GM21367 (cell line): Measurements from ENCODE around the gene AMZ1.
"Not testable (repeated sequence)": the region's sequence is repeated elsewhere in the genome, so short reads cannot be mapped to it uniquely, and the experiment has no call there.

Experiments used
- ATAC-seq: cut with Tn5 transposase; IDR thresholded peaks from one replicate; pipeline ENCODE4 v1.9.1; 2021; ENCODE audit not compliant: unreplicated experiment

AMZ1 gene

GRCh38 chr7:2689343-2689847 is 1.4 kb downstream of the AMZ1 start:
- ATAC-seq = no peak

DNA sequence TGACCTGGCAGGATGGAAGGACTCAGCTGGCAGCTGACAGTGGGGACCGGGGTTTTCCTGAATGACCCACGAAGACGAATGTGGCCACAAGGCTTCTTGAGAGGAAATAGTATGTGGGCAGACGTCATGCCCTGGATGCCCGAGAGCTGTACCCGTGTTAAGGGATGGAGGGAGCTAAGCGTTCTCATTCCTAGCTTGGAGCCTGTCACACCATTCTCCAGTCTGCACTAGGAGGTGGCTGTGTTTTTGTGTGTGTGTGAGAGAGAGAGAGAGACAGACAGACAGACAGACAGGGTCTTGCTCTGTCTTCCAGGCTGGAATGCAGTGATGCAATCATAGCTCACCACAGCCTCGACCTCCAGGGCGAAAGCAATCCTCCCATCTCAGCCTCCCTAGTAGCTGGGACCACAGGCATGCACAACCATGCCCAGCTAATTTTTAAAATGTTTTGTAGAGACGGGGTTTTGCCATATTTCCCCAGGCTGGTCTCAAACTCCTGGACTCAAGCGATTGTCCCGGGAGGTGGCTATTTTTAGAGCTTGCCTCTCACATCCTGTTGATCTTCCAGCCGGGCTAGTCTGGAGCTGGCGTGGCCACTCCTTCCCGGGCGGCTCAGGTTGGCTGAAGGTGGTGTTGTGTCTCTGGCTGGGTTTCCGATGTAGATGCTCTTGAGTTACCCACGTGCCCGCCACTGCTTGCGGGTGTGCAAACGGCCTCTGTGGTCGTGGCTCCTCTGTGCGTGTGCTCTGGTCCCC is 2.1 kb downstream of the AMZ1 start:
- ATAC-seq = no peak

DNA sequence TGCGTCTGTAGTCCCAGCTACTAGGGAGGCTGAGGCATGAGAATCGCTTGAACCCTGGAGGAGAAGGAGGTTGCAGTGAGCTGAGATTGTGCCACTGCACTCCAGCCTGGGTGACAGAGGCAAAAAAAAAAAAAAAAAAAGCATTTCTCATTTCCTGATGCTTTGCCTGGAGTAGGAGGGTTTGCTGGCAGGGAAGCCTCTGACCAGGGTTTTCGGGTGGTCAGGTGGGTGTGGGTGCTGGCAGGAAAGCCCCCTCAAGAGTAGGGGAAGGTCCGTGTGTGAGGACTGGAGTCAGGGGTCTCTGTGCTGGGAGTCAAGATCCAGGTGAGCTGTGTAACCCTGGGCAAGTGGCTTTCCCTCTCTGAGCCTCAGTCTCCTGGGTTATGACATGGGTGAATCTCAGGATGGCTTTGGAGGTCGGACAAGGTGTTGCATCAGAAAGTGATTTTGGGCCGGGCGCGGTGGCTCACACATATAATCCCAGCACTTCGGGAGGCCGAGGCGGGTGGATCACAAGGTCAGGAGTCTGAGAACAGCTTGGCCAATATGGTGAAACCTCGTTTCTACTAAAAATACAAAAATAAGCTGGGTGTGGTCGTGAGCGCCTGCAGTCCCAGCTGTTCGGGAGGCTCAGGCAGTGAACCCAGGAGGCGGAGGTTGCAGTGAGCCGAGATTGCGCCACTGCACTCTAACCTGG is 3.2 kb downstream of the AMZ1 start:
- no peak for ATAC-seq

DNA sequence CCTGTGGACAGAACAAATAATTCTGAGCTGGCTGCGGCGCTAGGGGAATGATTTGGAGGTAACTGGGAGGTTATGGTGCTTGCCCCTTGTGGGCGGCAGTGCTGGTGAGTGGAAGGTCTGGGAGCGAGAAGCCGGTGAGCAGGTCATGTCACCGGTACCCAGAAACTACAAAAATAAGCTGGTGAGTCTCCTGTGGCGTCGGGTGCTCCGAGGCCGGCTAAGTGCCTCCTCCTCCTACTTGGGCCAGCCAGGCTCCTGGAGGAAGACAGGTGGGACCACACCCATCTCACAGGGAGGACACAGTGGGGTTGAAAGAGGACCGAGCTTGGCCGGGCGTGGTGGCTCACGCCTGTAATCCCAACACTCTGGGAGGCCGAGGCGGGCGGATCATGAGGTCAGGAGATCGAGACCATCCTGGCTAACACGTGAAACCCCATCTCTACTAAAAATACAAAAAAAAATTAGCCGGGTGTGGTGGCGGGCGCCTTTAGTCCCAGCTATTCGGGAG is 4.0 kb downstream of the AMZ1 start:
- ATAC-seq = not testable (repeated sequence)

- no peak for ATAC-seq
Measured at GRCh38 chr7:2692543-2692942, 4.5 kb downstream of the AMZ1 start.

DNA sequence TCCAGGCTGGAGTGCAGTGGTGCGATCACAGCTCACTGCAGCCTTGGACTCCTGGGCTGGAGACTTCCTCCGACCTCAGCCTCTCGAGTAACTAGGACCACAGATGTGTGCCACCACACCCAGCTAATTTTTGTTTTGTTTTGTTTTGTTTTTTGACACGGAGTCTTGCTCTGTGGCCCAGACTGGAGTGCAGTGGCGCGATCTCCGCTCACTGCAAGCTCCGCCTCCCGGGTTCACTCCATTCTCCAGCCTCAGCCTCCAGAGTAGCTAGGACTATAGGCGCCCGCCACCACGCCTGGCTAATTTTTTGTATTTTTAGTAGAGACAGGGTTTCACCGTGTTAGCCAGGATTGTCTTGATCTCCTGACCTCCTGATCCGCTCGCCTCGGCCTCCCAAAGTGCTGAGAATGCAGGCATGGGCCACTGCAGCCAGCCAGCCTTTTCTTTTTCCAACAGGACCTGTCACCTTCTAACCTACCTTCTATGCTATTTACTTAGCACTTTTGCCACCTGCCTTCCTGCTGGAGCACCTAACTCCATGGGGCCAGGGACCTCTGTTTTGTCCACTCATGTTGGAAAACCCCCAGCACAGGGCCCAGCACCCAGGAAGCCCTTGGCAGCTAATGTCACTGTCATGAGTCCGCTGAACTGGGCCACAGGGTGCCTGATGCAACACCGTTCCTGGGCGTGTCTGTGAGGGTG is 5.6 kb downstream of the AMZ1 start:
- not testable (repeated sequence) for ATAC-seq

DNA sequence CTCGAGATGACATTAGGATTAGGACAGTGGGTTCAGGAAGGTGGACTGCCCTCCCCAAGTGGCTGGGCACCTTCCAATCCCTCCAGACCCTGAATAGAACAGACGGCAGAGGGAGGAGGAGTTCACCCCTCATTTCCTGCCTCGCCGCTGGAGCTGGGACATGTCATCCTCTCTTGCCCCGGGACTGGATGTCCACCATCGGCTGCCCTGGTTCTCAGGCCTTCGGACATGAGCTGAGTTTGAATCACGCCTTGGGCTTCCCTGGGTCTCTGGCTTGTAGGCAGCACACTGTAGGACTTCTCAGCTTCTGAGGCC is 6.1 kb downstream of the AMZ1 start:
- ATAC-seq = not testable (repeated sequence)

DNA sequence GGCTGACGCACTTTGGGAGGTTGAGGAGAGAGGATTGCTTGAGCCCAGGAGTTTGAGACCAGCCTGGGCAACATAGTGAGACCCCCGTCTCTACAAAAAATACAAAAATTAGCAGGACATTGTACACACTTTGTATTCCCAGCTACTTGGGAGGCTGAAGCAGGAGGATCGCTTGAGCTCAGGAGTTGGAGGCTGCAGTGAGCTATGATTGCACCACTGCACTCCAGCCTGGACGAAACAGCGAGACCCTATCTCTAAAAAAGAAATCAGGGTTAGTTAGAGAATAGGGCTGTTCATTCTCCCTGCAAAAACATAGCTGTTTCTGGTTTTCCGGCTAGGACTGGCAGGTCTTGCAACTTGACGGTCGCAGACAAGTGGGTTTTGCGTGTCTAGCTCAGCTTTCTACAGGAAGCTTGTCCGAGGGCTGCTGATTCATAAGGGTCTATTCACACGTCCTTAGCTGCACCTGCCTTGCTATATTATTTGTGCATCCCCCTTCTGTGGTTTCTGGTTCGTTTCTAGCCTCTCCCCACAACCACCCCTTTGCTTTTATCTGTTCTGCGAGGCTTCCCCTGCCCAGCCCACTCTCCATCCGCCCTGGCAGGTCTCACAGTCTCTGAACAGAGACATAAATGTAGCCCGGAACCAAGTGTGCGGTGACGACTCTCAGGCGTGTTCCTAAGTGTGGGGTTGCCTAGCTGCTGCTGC is 10.7 kb downstream of the AMZ1 start:
- ATAC-seq = peak; percentile 86

DNA sequence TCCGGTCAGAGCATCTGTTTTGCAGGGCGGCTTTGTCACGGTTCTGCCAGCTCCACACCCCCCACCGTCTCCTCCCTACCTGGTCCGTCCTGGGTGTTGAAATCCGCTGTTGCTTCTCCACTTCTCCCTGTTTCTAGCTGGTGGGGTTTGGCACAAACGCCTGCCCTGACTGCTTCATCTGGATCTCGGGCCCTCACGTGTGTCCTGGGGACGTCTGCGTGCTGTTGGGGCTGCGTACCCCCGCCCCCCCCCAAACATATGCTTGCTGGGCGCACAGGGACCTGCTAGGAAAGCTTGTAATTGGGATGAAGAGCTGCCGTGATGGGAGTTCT is 11.3 kb downstream of the AMZ1 start:
- no peak for ATAC-seq

DNA sequence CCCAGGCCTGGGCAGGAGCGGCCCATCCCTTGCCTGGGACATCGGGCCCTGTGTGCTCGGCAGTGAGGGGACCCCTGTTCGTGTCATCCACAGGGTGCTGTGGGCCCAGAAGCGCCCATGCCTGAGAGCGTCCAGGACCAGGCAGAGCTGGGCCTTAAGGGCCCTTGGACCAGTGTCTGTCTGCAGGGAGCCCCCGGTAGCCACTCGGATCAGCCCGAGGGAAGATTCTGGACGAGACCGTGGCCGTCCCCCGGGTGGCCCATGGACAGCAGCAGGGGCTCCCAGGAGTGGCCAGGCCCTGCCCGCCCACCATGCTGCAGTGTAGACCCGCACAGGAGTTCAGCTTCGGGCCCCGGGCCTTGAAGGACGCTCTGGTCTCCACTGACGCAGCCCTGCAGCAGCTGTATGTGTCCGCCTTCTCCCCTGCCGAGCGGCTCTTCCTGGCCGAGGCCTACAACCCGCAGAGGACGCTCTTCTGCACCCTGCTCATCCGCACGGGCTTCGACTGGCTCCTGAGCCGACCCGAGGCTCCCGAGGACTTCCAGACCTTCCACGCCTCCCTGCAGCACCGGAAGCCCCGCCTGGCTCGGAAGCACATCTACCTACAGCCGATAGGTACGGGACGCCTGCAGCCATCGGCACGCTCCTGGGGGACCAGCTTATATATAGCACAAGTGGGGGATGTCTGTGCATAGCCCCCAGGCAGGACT is 12.3 kb downstream of the AMZ1 start:
- ATAC-seq = no peak

DNA sequence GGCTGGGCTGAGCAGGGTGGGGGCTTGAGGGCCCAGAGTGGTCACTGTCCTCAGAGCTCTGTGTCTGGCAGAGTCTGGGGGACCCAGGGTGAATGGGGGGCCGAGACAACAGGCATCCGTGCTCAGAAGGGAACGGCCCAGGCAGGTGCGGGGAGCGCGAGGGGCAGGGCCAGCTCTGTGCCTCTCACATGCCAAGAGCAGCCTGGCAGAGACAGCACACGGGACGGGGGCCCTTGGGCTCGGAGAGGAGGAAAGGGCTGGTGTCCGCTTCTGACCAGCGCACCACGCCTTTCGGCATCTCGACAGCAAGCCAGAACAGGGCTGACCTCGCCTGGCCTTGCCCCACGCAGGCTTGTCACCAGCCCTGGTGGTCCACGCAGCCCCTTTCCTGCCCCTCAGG is 13.4 kb downstream of the AMZ1 start:
- no peak for ATAC-seq

- ATAC-seq = no peak
Measured at GRCh38 chr7:2701832-2702593, 14.0 kb downstream of the AMZ1 start.

GRCh38 chr7:2702594-2702957 is 14.6 kb downstream of the AMZ1 start:
- no peak for ATAC-seq

- ATAC-seq = no peak
Measured at GRCh38 chr7:2705371-2706096, 17.5 kb downstream of the AMZ1 start.

DNA sequence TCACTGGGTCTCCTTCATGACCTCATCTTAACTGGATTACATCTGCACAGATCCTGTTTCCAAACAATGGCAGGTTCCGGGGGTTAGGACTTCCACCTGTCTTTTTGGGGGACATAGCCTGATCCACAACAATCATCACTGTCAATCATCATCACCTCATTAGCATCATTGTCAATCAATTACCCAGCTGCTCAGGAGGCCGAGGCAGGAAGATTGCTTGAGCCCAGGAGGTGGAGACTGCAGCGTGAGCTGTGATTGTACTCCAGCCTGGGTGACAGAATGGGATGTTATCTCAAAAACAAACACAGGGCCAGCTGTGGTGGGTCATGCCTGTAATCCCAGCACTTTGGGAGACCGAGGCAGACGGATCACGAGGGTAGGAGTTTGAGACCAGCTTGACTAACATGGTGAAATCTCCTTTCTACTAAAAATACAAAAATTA is 18.7 kb downstream of the AMZ1 start:
- no peak for ATAC-seq

DNA sequence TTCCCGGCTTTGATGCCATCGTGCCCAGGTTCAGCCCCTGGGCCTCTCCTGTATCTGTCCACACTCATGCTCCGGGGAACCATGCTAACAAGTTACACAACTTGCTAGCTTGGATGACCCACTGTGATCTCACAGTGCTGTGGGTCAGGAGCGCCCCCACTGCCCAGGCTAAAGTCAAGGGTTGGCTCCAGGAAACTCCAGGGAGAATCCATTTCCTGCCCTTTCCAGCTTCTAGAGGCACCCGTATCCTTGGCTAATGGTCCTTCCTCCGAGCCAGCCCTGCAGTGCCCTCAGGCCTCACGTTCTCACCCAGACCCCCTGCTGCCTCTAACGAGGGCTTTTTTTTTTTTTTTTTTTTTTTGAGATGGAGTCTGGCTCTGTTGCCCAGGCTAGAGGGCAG is 19.5 kb downstream of the AMZ1 start:
- ATAC-seq = no peak

GRCh38 chr7:2708041-2708440 is 20.0 kb downstream of the AMZ1 start:
- no peak for ATAC-seq

- ATAC-seq = no peak
Measured at GRCh38 chr7:2708547-2709310, 20.7 kb downstream of the AMZ1 start.
